H9 (cell line): ENCODE results near the gene SLC22A31. TPM values are rescaled to one million over a fixed set of nuclear protein-coding genes. Genes with fewer than 3 reads are reported as not detected.

Source experiments
- DNase-seq: peaks from one replicate; pipeline ENCODE4 v3.0.0-alpha.2; 2017
- H2AFZ ChIP-seq: one replicate; pipeline ENCODE4 v1.6.1; 2013; ENCODE audit warnings: mild to moderate bottlenecking, low read length, control low read depth, moderate library complexity
- H2AK5ac ChIP-seq: 2 replicates; pipeline ENCODE4 v1.6.1; 2013; ENCODE audit warnings: low read length, control low read depth, mixed read lengths; ENCODE audit not compliant: insufficient read length
- H2BK120ac ChIP-seq: one replicate; pipeline ENCODE4 v1.6.1; 2013; ENCODE audit warnings: low read depth, mild to moderate bottlenecking, low read length, control low read depth, inconsistent platforms; ENCODE audit not compliant: poor library complexity, severe bottlenecking
- H2BK12ac ChIP-seq: 2 replicates; pipeline ENCODE4 v1.6.1; 2013; ENCODE audit warnings: low read length, control low read depth, mixed read lengths, low read depth; ENCODE audit not compliant: insufficient read length
- H2BK15ac ChIP-seq: 2 replicates; pipeline ENCODE4 v1.6.1; 2013; ENCODE audit warnings: low read depth, low read length, control low read depth
- H2BK20ac ChIP-seq: one replicate; pipeline ENCODE4 v1.6.1; 2013; ENCODE audit warnings: low read depth, mild to moderate bottlenecking, low read length, control low read depth, inconsistent platforms; ENCODE audit not compliant: poor library complexity, severe bottlenecking
- H2BK5ac ChIP-seq: 2 replicates; pipeline ENCODE4 v1.6.1; 2013; ENCODE audit warnings: low read length, control low read depth, mixed read lengths; ENCODE audit not compliant: insufficient read length
- H3K14ac ChIP-seq: 2 replicates; pipeline ENCODE4 v1.6.1; 2013; ENCODE audit warnings: low read length, control low read depth; ENCODE audit not compliant: insufficient read depth
- H3K18ac ChIP-seq: 2 replicates; pipeline ENCODE4 v1.6.1; 2013; ENCODE audit warnings: low read depth, mild to moderate bottlenecking, mixed read lengths, low read length, control low read depth; ENCODE audit not compliant: insufficient read length
- H3K23ac ChIP-seq: 2 replicates; pipeline ENCODE4 v1.6.1; 2013; ENCODE audit warnings: low read length, control low read depth, mixed read lengths, low read depth; ENCODE audit not compliant: insufficient read length
- H3K23me2 ChIP-seq: 2 replicates; pipeline ENCODE4 v1.6.1; 2013; ENCODE audit warnings: low read depth, mild to moderate bottlenecking, mixed read lengths, low read length, control low read depth; ENCODE audit not compliant: insufficient read length, poor library complexity, severe bottlenecking
- H3K27ac ChIP-seq: 2 replicates; pipeline ENCODE4 v1.5.1; 2013; ENCODE audit warnings: low read length, control low read depth, mixed read lengths, low read depth; ENCODE audit not compliant: insufficient read length
- H3K27me3 ChIP-seq: 2 replicates; pipeline ENCODE4 v1.6.1; 2013; ENCODE audit warnings: low read length, control low read depth, inconsistent platforms; ENCODE audit not compliant: insufficient read depth
- H3K4ac ChIP-seq: 2 replicates; pipeline ENCODE4 v1.6.1; 2013; ENCODE audit warnings: low read depth, mild to moderate bottlenecking, control low read depth, inconsistent platforms, low read length, moderate library complexity
- H3K4me1 ChIP-seq: 2 replicates; pipeline ENCODE4 v1.6.1; 2013; ENCODE audit warnings: low read length, control low read depth, inconsistent platforms; ENCODE audit not compliant: insufficient read depth
- H3K4me2 ChIP-seq: 2 replicates; pipeline ENCODE4 v1.6.1; 2013; ENCODE audit warnings: low read length, control low read depth, mixed read lengths; ENCODE audit not compliant: insufficient read length, insufficient read depth
- H3K56ac ChIP-seq: 2 replicates; pipeline ENCODE4 v1.6.1; 2013; ENCODE audit warnings: low read depth, mild to moderate bottlenecking, mixed read lengths, low read length, control low read depth; ENCODE audit not compliant: insufficient read length
- H3K79me1 ChIP-seq: 2 replicates; pipeline ENCODE4 v1.6.1; 2013; ENCODE audit warnings: low read depth, mild to moderate bottlenecking, moderate library complexity, low read length, control low read depth, inconsistent platforms; ENCODE audit not compliant: insufficient read depth, poor library complexity, severe bottlenecking
- H3K79me2 ChIP-seq: 2 replicates; pipeline ENCODE4 v1.6.1; 2013; ENCODE audit warnings: low read length, control low read depth, inconsistent platforms; ENCODE audit not compliant: insufficient read depth
- H3K9ac ChIP-seq: 2 replicates; pipeline ENCODE4 v1.6.1; 2013; ENCODE audit warnings: low read length, control low read depth, mixed read lengths; ENCODE audit not compliant: insufficient read length; ENCODE audit errors: extremely low read depth
- H3K9me3 ChIP-seq: one replicate; pipeline ENCODE4 v1.6.1; 2013; ENCODE audit warnings: low read depth, low read length, inconsistent platforms; ENCODE audit not compliant: control insufficient read depth
- H3T11ph ChIP-seq: one replicate; pipeline ENCODE4 v1.6.1; 2013; ENCODE audit warnings: mild to moderate bottlenecking, low read length, control low read depth, inconsistent platforms
- H4K20me1 ChIP-seq: one replicate; pipeline ENCODE4 v1.6.1; 2013; ENCODE audit not compliant: control insufficient read depth, insufficient read length, insufficient read depth
- H4K5ac ChIP-seq: 2 replicates; pipeline ENCODE4 v1.6.1; 2013; ENCODE audit warnings: low read depth, mild to moderate bottlenecking, mixed read lengths, low read length, control low read depth; ENCODE audit not compliant: insufficient read length
- H4K8ac ChIP-seq: replicated peaks from 2 replicates; pipeline ENCODE4 v1.6.1; 2013; ENCODE audit warnings: low read length, control low read depth, mixed read lengths, low read depth; ENCODE audit not compliant: insufficient read length
- H4K91ac ChIP-seq: 2 replicates; pipeline ENCODE4 v1.6.1; 2013; ENCODE audit warnings: low read depth, mild to moderate bottlenecking, moderate library complexity, mixed read lengths, low read length, control low read depth; ENCODE audit not compliant: insufficient read length
- H3K27ac Mint-ChIP-seq, 3 experiments: 2 replicates in 2 of 3; 3 replicates in 1 of 3; pipeline ENCODE4 v1.8.0; 2020 to 2021; ENCODE audit warnings: mixed read lengths in 3 of 3, mild to moderate bottlenecking in 1 of 3, moderate library complexity in 1 of 3
- H3K27me3 Mint-ChIP-seq: 2 replicates; pipeline ENCODE4 v1.8.0; 2021; ENCODE audit warnings: low read depth, mild to moderate bottlenecking, moderate library complexity, mixed read lengths
- H3K36me3 Mint-ChIP-seq, 3 experiments: 2 replicates in 2 of 3; 3 replicates in 1 of 3; pipeline ENCODE4 v1.8.0; 2020 to 2021; ENCODE audit warnings: low read depth in 3 of 3, mixed read lengths in 3 of 3; ENCODE audit not compliant: insufficient read depth in 1 of 3
- H3K4me1 Mint-ChIP-seq, 2 experiments: 2 replicates each; pipeline ENCODE4 v1.8.0; 2020; ENCODE audit warnings: mixed read lengths in 2 of 2
- H3K4me3 Mint-ChIP-seq, 2 experiments: 2 replicates in 1 of 2; 3 replicates in 1 of 2; pipeline ENCODE4 v1.8.0; 2020 to 2021; ENCODE audit warnings: mild to moderate bottlenecking in 2 of 2, mixed read lengths in 2 of 2, moderate library complexity in 1 of 2
- H3K9me3 Mint-ChIP-seq, 2 experiments: 2 replicates in 1 of 2; 3 replicates in 1 of 2; pipeline ENCODE4 v1.8.0; 2020; ENCODE audit warnings: mild to moderate bottlenecking in 2 of 2, mixed read lengths in 2 of 2, moderate library complexity in 1 of 2
- WGBS: extraction: QIAGEN DNeasy Blood & Tissue Kit; methylation state at CpG from one replicate; pipeline ENCODE4 v1.1.7; 2013; ENCODE audit warnings: missing lambda C conversion rate, low lambda C conversion rate, mixed read lengths; ENCODE audit not compliant: insufficient read length; ENCODE audit errors: extremely low coverage; 5-methylcytosine and 5-hydroxymethylcytosine counted together
- total RNA-seq: library from RNA; stranded (reverse); gene quantifications from 2 replicates; pipeline ENCODE4 v1.2.1, GENCODE V29; 2021
- TF ChIP-seq, protein P1 (sequence below): fragments of 200-600 bp; sonication (generic); conservative IDR thresholded peaks from 3 replicates; pipeline ENCODE4 v1.8.0; 2021; ENCODE audit warnings: antibody characterized with exemption, mild to moderate bottlenecking

SLC22A31 gene
- total RNA-seq, 1 experiment from 2014 or later: 7.7 TPM

- no peak within 1 kb of the TSS for H2BK120ac ChIP-seq
- H3K27ac Mint-ChIP-seq: peak within 1 kb of the TSS; percentile 35 to 94 (median 93); a peak in 6 of 7 replicates
- H3K23me2 ChIP-seq: peaks cover 3% of the 10 kb centered on the region
- no peak within 1 kb of the TSS for H4K8ac ChIP-seq
- no peak within 1 kb of the TSS for H3K23ac ChIP-seq
- H3K9me3 ChIP-seq: no peaks in the 10 kb centered on the region
- H3T11ph ChIP-seq: no peak within 1 kb of the TSS
- peak within 1 kb of the TSS; percentile 70 for H3K4me2 ChIP-seq
- no peak within 1 kb of the TSS for H3K27ac ChIP-seq
- H3K9me3 Mint-ChIP-seq: no peaks in the 10 kb centered on the region
- peak within 1 kb of the TSS; percentile 63 for H3K18ac ChIP-seq
- H3K56ac ChIP-seq: no peak within 1 kb of the TSS
- TF ChIP-seq, protein P1, sequence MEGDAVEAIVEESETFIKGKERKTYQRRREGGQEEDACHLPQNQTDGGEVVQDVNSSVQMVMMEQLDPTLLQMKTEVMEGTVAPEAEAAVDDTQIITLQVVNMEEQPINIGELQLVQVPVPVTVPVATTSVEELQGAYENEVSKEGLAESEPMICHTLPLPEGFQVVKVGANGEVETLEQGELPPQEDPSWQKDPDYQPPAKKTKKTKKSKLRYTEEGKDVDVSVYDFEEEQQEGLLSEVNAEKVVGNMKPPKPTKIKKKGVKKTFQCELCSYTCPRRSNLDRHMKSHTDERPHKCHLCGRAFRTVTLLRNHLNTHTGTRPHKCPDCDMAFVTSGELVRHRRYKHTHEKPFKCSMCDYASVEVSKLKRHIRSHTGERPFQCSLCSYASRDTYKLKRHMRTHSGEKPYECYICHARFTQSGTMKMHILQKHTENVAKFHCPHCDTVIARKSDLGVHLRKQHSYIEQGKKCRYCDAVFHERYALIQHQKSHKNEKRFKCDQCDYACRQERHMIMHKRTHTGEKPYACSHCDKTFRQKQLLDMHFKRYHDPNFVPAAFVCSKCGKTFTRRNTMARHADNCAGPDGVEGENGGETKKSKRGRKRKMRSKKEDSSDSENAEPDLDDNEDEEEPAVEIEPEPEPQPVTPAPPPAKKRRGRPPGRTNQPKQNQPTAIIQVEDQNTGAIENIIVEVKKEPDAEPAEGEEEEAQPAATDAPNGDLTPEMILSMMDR: no peak
- H2BK15ac ChIP-seq: no peak within 1 kb of the TSS
- WGBS: no CpG with 5 or more reads among the region's 91 CpGs
- no peak within 1 kb of the TSS for H3K4ac ChIP-seq
- no peak within 1 kb of the TSS for H4K91ac ChIP-seq
- H2BK20ac ChIP-seq: no peak within 1 kb of the TSS
- no peaks in the 10 kb centered on the region for H3K4me1 ChIP-seq
- no peak within 1 kb of the TSS for H2BK5ac ChIP-seq
- peak within 1 kb of the TSS; percentile 85 to 92 for H3K4me3 Mint-ChIP-seq
- no peak within 1 kb of the TSS for H2BK12ac ChIP-seq
- peaks cover 2% of the 10 kb centered on the region; the same call in 1 of the 2 replicates for H3K27me3 Mint-ChIP-seq
- H2AK5ac ChIP-seq: no peak within 1 kb of the TSS
- H3K79me1 ChIP-seq: no peaks in the 10 kb centered on the region
- H4K5ac ChIP-seq: no peak within 1 kb of the TSS
- H4K20me1 ChIP-seq: no peaks in the 10 kb centered on the region
- H3K79me2 ChIP-seq: no peaks in the 10 kb centered on the region
- no peak within 1 kb of the TSS for H2AFZ ChIP-seq
- no peaks in the 10 kb centered on the region for H3K27me3 ChIP-seq
- H3K14ac ChIP-seq: peak within 1 kb of the TSS; percentile 82
- DNase-seq: peak; percentile 80
- peak within 1 kb of the TSS; percentile 88 for H3K9ac ChIP-seq
- H3K4me1 Mint-ChIP-seq: peaks cover 7 to 12% of the 10 kb centered on the region in 2 experiments
- H3K36me3 Mint-ChIP-seq: peaks cover 2 to 15% (median 9%) of the 10 kb centered on the region in 3 experiments; a peak in 6 of 7 replicates
These were observed 17.3 kb upstream of the SLC22A31 start, which contains the start of gene ZNF778 for GRCh38 chr16:89217388-89218191. Gene ZNF778, plus strand, starts transcription at chr16:89217703. Its CDS starts 3,425 bp downstream, at chr16:89221128.
